ENCODE data around the gene IRF2BP2. TPM values are rescaled to one million over a fixed set of nuclear protein-coding genes. Genes with fewer than 3 reads are reported as not detected.

Gene IRF2BP2
- total RNA-seq, 1 experiment from 2014 or later: 40.0 TPM

DNA sequence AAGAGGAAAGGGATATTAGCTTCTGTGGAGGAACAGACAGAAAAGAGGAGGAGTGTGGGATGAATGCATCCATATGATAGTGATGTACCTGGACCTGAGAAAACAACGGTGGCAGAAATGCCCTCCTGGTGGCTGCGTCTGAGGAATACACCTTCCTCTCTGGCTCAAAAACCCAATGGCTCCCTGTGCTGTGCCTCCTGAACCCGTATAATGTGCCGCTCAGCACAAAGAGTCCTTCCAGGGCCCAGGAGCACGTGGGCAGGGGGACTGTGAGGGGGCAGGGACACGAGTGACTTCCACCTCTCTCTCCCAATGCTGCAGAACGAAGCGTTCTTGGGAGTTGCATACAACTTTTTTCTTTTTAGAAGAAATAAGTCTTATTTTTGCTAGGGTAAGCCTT lies 31.2 kb downstream of the IRF2BP2 start:
- in situ Hi-C loops (cut with HindIII; ENCODE audit: low pct_unique_long_range_greater_than_20kb, low sequenced_read_pairs): no loop called here
- DNase-seq (ENCODE audit: low read depth): no peak

DNA sequence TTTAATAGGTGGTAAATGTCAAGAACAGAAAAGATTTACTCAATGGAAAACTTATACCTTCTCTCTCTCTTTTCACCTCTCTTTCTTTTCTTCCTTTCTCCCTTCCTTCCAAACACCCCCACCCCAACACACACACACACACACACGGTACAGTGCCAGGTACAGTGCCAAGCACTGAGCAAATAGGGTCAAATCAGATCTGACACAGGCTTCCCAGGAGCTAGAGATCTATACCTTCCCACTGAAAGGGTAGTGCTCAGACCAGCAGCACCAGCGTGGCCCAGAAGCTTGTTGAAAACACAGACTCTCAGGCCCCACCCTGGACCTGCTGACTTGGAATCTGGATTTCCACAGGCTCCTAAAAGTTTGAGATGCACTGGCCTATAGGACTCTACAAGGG lies 31.9 kb downstream of the IRF2BP2 start:
- no peak for DNase-seq (ENCODE audit: low read depth)
- in situ Hi-C loops (cut with HindIII; ENCODE audit: low pct_unique_long_range_greater_than_20kb, low sequenced_read_pairs): no loop called here

DNA sequence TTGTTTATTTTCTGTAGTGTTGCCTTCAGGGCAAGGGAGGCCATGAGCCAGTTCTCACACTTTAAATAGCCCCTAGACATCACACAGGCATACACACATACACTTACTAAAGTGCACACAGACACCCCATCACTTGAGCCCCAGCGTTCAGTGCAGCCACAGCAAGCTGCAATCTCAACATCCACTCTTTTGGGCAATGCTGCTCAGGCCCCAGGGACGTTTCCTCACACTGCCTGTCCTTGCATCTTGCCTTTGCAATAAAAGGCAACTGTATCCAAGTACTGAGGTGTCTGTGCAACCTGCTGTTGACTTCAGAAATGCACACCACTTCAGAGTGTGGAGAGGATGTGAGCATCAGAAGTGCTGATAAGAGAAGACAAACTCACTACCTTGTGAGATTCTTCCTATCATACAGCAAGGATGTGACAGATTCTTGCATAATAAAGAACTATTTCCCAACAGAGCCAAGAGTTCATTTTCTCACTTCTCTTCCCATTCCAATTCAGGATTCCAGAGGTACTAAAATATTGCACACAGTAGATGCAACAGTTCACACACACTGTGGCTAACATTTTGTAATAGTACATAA lies 36.2 kb downstream of the IRF2BP2 start:
- in situ Hi-C loops (cut with HindIII; ENCODE audit: low pct_unique_long_range_greater_than_20kb, low sequenced_read_pairs): no loop called here
- no peak for DNase-seq (ENCODE audit: low read depth)

DNA sequence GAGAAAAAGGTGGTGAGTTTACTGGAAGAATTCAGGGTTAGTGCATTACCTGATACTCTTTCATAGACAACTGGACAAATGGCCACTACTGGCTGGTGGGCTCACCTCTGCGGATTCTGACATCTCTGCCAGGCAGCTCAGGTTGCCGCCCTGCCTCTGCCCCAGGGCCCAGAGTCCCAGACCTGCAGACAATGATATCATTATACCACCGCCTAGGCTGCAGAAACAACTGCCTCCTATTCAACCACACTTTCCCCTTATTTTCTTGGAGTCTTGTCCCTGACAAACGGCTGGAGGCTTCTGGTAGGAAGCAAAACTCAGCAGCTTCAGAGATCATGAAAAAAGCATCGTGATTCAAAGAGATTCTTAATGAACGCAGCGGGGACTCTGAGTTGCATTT lies 37.0 kb downstream of the IRF2BP2 start:
- DNase-seq (ENCODE audit: low read depth): no peak
- in situ Hi-C loops (cut with HindIII; ENCODE audit: low pct_unique_long_range_greater_than_20kb, low sequenced_read_pairs): no loop called here

DNA sequence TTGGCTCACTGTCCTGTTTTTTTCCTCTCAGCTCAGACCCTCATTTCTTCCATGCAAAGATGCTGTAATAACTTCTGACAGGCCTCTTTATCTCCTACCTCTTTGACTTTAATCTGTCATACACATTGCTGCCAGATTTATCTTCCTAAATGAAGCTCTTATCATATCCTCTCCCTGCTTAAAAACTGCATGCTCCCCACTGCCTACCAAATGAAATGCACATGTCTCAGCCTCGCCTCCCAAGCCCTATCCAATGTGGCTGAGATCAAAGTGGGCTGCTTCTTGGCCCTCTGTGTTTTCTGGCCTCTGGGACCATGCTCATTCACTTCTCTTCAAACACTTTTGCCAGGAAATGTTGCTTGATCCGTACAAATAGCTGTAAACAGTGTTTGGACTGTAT lies 38.3 kb downstream of the IRF2BP2 start:
- DNase-seq (ENCODE audit: low read depth): no peak

DNA sequence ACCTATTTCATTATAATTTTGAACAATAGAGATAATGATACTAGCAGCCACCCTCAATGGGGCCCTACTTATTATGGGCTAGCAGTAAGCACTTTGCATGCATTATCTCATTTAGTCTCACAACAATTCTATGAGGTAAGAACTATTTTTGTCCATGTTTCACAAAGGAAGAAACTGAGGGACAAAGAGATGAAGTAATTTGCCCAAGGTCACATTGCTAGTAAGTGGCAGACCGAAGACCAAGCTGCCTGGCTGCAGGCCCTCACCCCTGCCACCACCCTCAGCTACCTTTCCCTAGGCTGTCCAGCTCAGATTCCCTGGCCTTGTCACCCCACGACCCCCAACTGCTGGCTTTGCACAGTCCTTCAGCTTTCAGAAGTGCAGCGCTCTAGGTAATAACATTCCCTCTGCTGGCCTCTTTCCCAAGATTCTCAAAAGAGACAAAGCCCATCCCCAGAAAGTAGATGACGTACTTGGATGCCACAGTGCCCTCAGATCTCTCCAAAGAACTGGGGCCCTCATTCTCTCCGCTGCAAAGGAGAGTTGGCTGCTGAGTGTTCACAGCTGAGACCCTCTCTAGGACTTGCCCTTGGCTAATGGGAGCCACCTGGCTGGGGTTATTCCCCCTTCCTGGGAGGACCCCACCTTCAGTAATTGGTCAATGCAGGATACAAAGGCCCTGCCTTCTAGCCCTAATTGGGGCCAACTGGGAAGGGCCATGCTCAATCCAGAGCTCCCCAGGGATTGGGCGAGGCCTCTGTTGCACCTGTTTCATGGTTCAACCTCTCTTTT lies 39.5 kb downstream of the IRF2BP2 start:
- no peak for DNase-seq (ENCODE audit: low read depth)
- in situ Hi-C loops (cut with HindIII; ENCODE audit: low pct_unique_long_range_greater_than_20kb, low sequenced_read_pairs): no loop called here

More for the DNA sequence above, 38.3 kb downstream of the IRF2BP2 start:
- in situ Hi-C loops (cut with HindIII; ENCODE audit: low pct_unique_long_range_greater_than_20kb, low sequenced_read_pairs): no loop called here

DNA sequence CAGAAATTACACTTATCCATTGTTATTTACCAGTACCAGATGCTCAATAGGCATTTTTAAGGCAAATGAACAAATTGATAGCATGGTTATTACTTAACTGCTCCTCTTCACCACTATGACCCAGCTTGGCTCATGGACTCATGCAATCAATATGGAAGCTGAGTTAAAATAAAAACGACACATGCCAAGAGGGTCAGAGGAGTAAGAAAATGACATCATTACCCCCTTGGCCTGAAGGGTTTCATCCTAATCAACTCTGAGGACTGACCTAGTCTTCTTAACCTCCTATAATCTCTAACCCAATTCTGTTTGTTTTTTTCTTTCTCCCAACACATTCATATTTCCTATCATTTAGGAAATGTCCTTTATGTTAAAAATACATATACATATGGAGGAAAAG lies 41.6 kb downstream of the IRF2BP2 start:
- in situ Hi-C loops (cut with HindIII; ENCODE audit: low pct_unique_long_range_greater_than_20kb, low sequenced_read_pairs): no loop called here
- DNase-seq (ENCODE audit: low read depth): no peak

DNA sequence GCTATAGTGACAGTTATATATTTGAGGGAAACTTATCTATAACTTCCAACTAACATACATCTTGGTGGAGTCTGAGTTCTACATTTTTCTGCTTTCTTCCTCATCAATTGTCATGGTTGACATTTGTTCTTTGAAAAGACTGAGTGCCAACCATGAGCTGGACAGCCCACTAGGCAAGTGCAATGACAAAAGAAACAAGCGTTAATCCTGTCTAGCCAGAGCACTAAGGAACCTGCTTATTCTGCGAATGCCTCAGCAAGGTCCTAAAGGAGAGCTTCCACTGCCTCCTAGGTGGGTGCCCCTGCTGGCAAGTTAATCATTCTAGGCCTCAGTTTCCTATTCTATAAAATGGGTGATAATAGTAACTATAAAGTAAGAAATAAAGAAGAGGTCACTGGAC lies 44.8 kb downstream of the IRF2BP2 start:
- in situ Hi-C loops (cut with HindIII; ENCODE audit: low pct_unique_long_range_greater_than_20kb, low sequenced_read_pairs): no loop called here

DNA sequence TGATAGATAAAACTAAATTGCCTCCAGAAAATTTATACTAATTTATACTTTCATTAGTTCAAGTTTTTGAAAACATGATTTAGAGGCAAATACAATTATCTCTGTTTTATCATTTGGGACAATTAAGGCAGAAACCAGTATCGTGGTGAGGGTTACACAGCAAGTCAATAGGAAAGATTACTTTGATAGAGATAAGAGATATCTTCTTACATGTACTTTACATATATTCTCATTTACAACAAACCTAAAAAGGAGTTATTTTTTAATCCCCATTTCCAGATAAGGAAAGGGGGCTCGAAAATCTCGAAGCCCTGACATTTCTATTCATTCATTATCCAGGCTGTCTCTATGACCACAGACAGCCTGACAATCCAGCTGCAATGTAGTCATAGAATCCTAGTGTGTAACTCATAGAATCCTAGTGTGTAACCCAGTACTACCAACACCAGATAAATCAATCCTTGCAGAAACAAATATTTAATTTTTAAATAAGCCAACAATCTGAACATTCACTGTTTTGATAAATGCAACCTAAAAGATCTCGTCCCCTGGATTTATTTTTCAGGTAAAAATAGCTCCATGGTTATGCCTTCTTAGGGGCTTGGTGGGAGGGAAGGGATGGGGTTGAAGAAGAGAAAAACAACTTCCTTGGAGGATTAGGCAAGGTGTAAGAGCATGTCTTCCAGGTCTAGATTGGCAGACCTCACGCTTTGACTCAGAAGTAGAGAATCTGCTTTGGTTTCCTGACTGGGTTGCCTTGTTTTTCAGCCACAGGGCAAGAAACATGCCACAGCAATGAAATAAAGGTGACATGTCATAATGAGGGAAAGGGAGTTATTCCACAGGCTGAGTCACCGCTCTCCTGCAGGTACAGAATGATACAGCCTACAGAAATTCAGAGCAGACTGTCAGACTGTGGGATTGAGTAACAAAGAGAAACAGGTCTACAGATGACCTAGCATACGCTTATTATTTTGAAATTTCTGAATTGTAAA lies 45.6 kb downstream of the IRF2BP2 start:
- DNase-seq (ENCODE audit: low read depth): peak; percentile 92
- in situ Hi-C loops (cut with HindIII; ENCODE audit: low pct_unique_long_range_greater_than_20kb, low sequenced_read_pairs): no loop called here

More for the DNA sequence above, 44.8 kb downstream of the IRF2BP2 start:
- DNase-seq (ENCODE audit: low read depth): no peak

DNA sequence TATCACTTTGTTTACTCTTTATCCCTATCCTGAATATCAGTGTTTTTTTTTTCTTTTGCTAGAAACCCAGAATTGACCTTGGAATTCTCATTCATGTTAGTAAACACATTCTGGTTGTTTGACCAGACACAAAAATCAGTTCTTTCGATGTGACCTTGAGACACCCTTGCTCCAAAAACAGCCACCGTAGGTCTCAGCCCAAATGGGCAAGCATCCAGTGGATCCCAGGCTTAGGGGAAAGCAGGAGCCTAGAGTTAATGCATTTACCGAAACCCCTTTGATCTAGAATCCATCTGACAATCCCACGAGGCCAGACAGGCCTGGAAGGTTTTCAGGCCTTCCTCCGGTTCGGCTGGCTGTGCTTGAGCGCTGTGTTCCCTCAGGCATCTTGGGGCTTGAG lies 47.6 kb downstream of the IRF2BP2 start:
- no peak for DNase-seq (ENCODE audit: low read depth)

DNA sequence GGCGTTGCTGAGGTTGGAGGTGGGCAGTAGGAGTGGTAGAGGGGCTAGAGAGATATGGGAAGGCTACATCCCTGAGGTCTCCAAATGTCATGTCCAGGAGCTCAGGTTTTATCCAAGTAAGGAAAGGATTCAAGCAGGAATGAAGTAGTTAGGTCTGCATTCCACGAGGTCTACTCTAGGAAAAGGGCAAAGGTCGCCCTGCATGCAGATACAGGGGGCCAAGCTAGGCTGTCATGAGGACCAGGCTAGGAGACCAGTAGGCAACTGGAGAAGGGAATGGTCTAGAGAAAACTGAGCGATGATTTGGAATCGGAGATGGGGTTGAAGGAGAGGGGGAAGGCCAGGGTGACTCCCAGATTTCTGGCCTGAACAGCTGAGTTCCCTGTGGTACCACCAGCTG lies 48.7 kb downstream of the IRF2BP2 start:
- in situ Hi-C loops (cut with HindIII; ENCODE audit: low pct_unique_long_range_greater_than_20kb, low sequenced_read_pairs): no loop called here
- DNase-seq (ENCODE audit: low read depth): no peak

More for the DNA sequence above, 47.6 kb downstream of the IRF2BP2 start:
- in situ Hi-C loops (cut with HindIII; ENCODE audit: low pct_unique_long_range_greater_than_20kb, low sequenced_read_pairs): no loop called here

DNA sequence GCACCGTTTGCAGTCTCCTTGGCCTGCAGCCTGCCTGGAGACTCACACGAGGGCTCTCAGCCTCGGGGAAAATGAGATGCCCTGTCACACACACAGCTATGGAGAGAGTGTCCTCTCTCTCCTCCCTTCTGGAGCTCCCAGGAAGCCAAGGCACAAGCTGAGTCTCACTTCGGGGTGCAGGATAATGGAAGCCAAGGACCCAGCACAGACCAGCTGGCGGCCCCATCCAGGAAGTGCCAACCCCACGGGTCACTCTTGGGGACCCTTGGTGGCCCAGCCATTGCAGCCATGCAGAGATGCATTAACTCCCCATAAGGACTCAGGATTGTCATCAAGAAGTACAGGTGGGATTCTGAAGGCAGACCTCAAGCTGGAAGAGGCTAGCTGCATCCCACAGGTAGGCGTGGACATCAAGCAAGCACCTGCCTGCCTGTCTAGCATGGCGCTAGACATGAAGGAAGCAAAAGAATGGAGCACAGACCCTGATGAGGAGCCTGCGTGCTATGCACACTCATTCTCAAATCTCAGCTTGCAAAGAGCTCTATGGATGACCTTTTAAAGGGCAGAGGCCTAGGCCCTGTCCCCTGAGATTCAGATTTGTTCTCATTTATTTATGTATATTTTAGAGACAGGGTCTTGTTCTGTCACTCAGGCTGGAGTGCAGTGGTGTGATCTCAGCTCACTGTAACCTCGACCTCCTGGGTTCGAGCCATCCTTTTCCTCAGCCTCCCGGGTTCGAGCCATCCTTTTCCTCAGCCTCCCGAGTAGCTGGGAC lies 49.9 kb downstream of the IRF2BP2 start:
- in situ Hi-C loops (cut with HindIII; ENCODE audit: low pct_unique_long_range_greater_than_20kb, low sequenced_read_pairs): no loop called here
- DNase-seq (ENCODE audit: low read depth): no peak

DNA sequence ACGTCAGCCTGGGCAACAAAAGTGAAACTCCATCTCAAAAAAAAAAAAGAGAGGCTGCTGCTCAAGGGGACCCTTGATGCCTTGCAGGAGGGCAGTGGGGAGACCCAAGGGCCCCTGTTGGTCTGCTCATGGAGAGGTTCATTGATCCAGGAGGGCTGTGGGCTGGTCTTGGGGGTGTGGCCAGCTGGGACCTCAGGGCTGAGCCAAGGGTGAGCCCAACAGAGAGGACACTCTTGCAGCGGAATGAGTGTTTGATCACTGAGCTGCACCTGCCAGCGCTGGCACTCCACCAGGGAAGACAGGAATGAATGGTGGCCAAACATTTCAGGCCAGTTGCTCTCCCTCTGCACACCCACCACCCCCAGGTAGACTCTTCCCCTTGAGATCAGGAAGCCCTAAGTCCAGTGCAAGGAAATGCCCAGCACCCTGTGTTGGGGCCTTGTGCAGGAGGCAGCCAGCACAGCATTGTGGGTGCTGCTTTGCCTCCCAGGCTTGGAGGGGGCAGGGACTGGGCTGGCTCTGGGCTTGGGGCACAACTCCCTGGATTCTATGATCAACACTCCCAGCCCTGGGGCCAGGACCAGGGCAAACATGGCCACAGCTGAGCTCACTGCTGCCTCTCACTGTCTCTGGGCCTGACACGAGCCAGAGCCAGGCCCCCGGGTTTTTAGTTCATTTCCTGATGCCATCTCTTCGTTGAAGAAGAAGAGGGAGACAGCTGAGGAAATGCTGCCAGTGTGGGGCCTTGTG lies 50.7 kb downstream of the IRF2BP2 start:
- in situ Hi-C loops (cut with HindIII; ENCODE audit: low pct_unique_long_range_greater_than_20kb, low sequenced_read_pairs): no loop called here

DNA sequence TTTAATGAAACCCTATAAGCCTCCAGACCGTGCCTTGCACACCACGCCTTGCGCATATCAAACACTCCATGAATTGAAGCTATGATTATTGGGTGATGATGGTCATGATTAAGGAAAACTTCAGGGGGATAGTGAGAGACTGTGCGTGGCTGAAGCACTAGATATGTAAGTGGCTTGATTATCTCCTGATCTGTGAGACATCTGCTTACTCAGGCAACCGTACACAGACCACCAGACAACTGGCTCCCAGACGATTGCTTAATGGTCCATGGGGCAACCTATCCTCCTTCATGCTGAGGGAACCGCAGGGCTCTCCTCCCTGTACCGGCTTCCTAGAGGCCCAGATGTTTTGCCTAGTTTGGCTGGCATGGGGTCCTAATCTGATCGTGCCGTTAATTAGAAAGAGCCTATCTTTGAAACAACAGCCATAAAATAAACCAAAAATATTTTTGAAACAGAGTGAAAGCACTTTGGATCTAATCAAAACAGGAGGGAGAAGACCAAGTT lies 51.6 kb downstream of the IRF2BP2 start:
- no peak for DNase-seq (ENCODE audit: low read depth)
- in situ Hi-C loops (cut with HindIII; ENCODE audit: low pct_unique_long_range_greater_than_20kb, low sequenced_read_pairs): no loop called here

More for the DNA sequence above, 50.7 kb downstream of the IRF2BP2 start:
- DNase-seq (ENCODE audit: low read depth): no peak

DNA sequence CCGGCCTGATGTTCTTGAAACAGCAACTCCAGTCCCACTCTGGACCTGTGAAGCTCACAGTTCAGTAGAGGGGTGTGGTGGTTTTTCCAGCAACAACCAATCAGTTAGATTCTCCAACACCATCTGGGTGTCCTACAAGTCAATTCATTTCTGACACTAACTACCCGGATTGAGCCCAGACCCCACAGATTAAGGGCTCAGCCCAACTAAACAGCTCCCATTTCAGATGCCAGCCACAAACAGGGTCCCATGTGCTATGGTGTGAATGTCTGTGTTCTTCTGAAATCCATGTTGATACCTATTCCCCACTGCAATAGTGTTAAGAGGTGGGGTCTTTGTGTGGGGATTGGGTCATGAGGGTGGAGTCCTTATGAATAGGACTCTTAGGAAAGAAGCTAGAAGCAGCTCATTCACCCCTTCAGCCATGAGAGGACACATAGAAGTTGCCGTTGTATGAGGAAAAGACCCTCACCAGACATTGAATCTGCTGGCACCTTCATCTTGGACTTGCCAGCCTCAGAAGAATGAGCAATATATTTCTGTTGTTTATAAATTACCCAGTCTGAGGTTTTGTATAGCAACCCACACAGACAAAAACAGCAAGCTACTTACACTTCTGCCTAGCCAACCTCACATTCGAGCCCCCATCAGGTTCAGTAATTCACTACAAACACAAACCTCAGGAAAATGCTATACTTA lies 53.6 kb downstream of the IRF2BP2 start:
- in situ Hi-C loops (cut with HindIII; ENCODE audit: low pct_unique_long_range_greater_than_20kb, low sequenced_read_pairs): no loop called here
- no peak for DNase-seq (ENCODE audit: low read depth)

DNA sequence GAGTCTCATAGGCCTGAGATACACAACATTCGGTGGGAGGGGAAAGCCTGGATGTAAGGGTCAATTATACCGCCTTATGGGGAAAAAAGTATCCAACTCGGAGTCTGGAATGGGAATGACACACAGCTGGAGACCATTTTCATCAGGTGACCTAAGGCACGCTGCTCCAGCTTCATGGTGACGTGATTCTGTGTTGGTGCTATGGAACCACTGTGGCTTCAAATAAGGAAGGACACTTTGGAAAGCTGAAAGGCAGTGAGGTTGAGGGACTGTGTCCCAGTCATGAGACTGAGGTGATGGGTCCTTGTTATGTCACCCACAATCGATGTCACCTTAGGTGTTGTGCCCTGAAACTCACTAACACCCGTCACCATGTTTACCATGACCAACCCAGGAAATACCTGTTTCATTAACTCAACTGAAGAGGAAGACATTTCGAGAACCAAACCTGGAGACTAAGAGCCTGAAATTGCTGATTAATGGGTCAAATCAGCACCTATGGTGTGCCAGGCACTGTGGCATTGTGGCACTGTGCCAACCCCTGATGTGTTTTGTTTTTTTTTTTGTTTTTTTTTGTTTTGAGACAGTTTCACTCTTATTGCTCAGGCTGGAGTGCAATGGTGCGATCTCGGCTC lies 54.5 kb downstream of the IRF2BP2 start:
- no peak for DNase-seq (ENCODE audit: low read depth)
- in situ Hi-C loops (cut with HindIII; ENCODE audit: low pct_unique_long_range_greater_than_20kb, low sequenced_read_pairs): no loop called here

Measured in Caki2 (cell line).